HEK293 (cell line): ENCODE results near the gene STRN.
"Not testable (repeated sequence)": the region's sequence is repeated elsewhere in the genome, so short reads cannot be mapped to it uniquely, and the experiment has no call there.

Experiments
- BCL11A ChIP-seq: fragments of 450-650 bp; formaldehyde crosslinking; IDR thresholded peaks from 2 replicates; pipeline ENCODE4 v1.5.1; 2016; ENCODE audit warnings: low read depth, missing biosample characterization, missing genetic modification characterization
- CTCF ChIP-seq: fragments of 450-650 bp; formaldehyde crosslinking; IDR thresholded peaks from 2 replicates; pipeline ENCODE4 v1.5.1; 2016; ENCODE audit warnings: missing biosample characterization, missing genetic modification characterization
- HOXA7 ChIP-seq: sonication (generic); formaldehyde crosslinking; IDR thresholded peaks from 2 replicates; pipeline ENCODE4 v1.8.1; 2022; ENCODE audit warnings: missing genetic modification reagents, borderline replicate concordance
- IKZF3 ChIP-seq: fragments of 450-650 bp; IDR thresholded peaks from 2 replicates; pipeline ENCODE4 v1.5.0; 2018; ENCODE audit warnings: missing biosample characterization, mild to moderate bottlenecking, missing genetic modification characterization, moderate library complexity
- PBX3 ChIP-seq: sonication (generic); formaldehyde crosslinking; IDR thresholded peaks from 2 replicates; pipeline ENCODE4 v1.8.1; 2022; ENCODE audit warnings: mild to moderate bottlenecking, moderate library complexity, missing genetic modification reagents
- YY1 ChIP-seq: fragments of 450-650 bp; formaldehyde crosslinking; IDR thresholded peaks from 2 replicates; pipeline ENCODE4 v1.5.1; 2018; ENCODE audit warnings: missing biosample characterization, missing genetic modification characterization
- ZBTB11 ChIP-seq: fragments of 450-650 bp; formaldehyde crosslinking; conservative IDR thresholded peaks from 2 replicates; pipeline ENCODE4 v1.5.1; 2016; ENCODE audit warnings: low read depth, missing biosample characterization, missing genetic modification characterization
- ZFP3 ChIP-seq: fragments of 450-650 bp; formaldehyde crosslinking; IDR thresholded peaks from 2 replicates; pipeline ENCODE4 v1.5.1; 2016; ENCODE audit warnings: low read depth, missing biosample characterization, missing genetic modification characterization
- ZNF121 ChIP-seq: fragments of 450-650 bp; formaldehyde crosslinking; IDR thresholded peaks from 2 replicates; pipeline ENCODE4 v1.5.1; 2016; ENCODE audit warnings: missing biosample characterization, missing genetic modification characterization
- ZNF544 ChIP-seq: fragments of 450-650 bp; formaldehyde crosslinking; IDR thresholded peaks from 2 replicates; pipeline ENCODE4 v1.5.0; 2017; ENCODE audit warnings: missing biosample characterization, missing genetic modification characterization
- ZNF677 ChIP-seq: fragments of 450-650 bp; IDR thresholded peaks from 2 replicates; pipeline ENCODE4 v1.5.0; 2018; ENCODE audit warnings: missing biosample characterization, mild to moderate bottlenecking, missing genetic modification characterization, moderate library complexity
- ZNF777 ChIP-seq: fragments of 450-650 bp; formaldehyde crosslinking; IDR thresholded peaks from 2 replicates; pipeline ENCODE4 v1.5.1; 2017; ENCODE audit warnings: missing biosample characterization, missing genetic modification characterization, borderline replicate concordance

GRCh38 chr2:36979007-36979406, 12.7 kb upstream of the STRN start:
- TF ChIP-seq YY1 (tag by site-specific recombination); HOXA7 (CRISPR knock-in tag); CTCF; PBX3 (CRISPR knock-in tag); ZFP3; ZNF544; ZBTB11 (tag by site-specific recombination); ZNF777 (tag by site-specific recombination); ZNF677 (tag by site-specific recombination); BCL11A; IKZF3 (tag by site-specific recombination): not testable (repeated sequence)
- TF ChIP-seq ZNF121 (tag by site-specific recombination) = peak; percentile 54; the same call in 1 of the 2 replicates
